Liver (tissue), 9 donors: ENCODE results near the gene TBX6. TPM values are rescaled to one million over a fixed set of nuclear protein-coding genes. Genes with fewer than 3 reads are reported as not detected.

Source experiments
- DNase-seq: peaks from one replicate; pipeline ENCODE4 v3.0.0-alpha.2; 2017; ENCODE audit warnings: low spot score
- H3K27ac ChIP-seq, 2 donors: one replicate each; pipeline ENCODE4 v1.7.0; 2013; ENCODE audit warnings: inconsistent platforms in 2 of 2, low read length in 2 of 2, control low read depth in 1 of 2, low read depth in 1 of 2, mild to moderate bottlenecking in 1 of 2
- H3K27me3 ChIP-seq, 4 donors: one replicate each; pipeline versions ENCODE4 v1.6.1 to v1.7.0; 2013; ENCODE audit warnings: low read length in 3 of 4, inconsistent platforms in 1 of 4, mild to moderate bottlenecking in 1 of 4, moderate library complexity in 1 of 4; ENCODE audit not compliant: control insufficient read depth in 4 of 4, insufficient read depth in 4 of 4
- H3K36me3 ChIP-seq, 4 donors: one replicate each; pipeline versions ENCODE4 v1.6.1 to v1.7.0; 2013; ENCODE audit warnings: low read length in 3 of 4, mild to moderate bottlenecking in 3 of 4, low read depth in 1 of 4, moderate library complexity in 1 of 4; ENCODE audit not compliant: control insufficient read depth in 4 of 4, insufficient read depth in 3 of 4
- H3K4me1 ChIP-seq, 4 donors: one replicate each; pipeline versions ENCODE4 v1.6.1 to v1.7.0; 2013; ENCODE audit warnings: low read length in 3 of 4, mild to moderate bottlenecking in 3 of 4, moderate library complexity in 1 of 4; ENCODE audit not compliant: control insufficient read depth in 4 of 4, insufficient read depth in 4 of 4
- H3K4me3 ChIP-seq, 3 donors: one replicate each; pipeline versions ENCODE4 v1.6.1 to v1.7.0; 2013; ENCODE audit warnings: low read length in 3 of 3, control low read depth in 1 of 3, low read depth in 1 of 3, mild to moderate bottlenecking in 1 of 3
- H3K9ac ChIP-seq, 2 donors: one replicate each; pipeline ENCODE4 v1.7.0; 2013; ENCODE audit warnings: low read length in 2 of 2, mild to moderate bottlenecking in 2 of 2, moderate library complexity in 2 of 2, control low read depth in 1 of 2, low read depth in 1 of 2
- H3K9me3 ChIP-seq, 4 donors: one replicate each; pipeline versions ENCODE4 v1.6.1 to v1.7.0; 2013; ENCODE audit warnings: low read length in 3 of 4; ENCODE audit not compliant: control insufficient read depth in 4 of 4
- ATF3 ChIP-seq: IDR thresholded peaks from 2 replicates; pipeline ENCODE4 v1.6.1; 2016; ENCODE audit warnings: antibody characterized with exemption
- EGR1 ChIP-seq, 2 donors: IDR thresholded peaks; 2 replicates each; pipeline ENCODE4 v1.6.1; 2016 to 2018; ENCODE audit warnings: antibody characterized with exemption in 2 of 2, low read depth in 2 of 2
- FOXA1 ChIP-seq: IDR thresholded peaks from 2 replicates; pipeline ENCODE4 v1.6.1; 2016; ENCODE audit warnings: antibody characterized with exemption
- FOXA2 ChIP-seq: IDR thresholded peaks from 2 replicates; pipeline ENCODE4 v1.6.1; 2016; ENCODE audit warnings: antibody characterized with exemption
- GABPA ChIP-seq, 2 donors: IDR thresholded peaks in 1 of 2; conservative IDR thresholded peaks in 1 of 2; 2 replicates each; pipeline ENCODE4 v1.6.1; 2016; ENCODE audit warnings: antibody characterized with exemption in 2 of 2, mild to moderate bottlenecking in 1 of 2, moderate library complexity in 1 of 2
- HNF4A ChIP-seq, 2 donors: conservative IDR thresholded peaks; 2 replicates each; pipeline ENCODE4 v1.6.1; 2016; ENCODE audit warnings: antibody characterized with exemption in 2 of 2, mild to moderate bottlenecking in 2 of 2
- HNF4G ChIP-seq: IDR thresholded peaks from 2 replicates; pipeline ENCODE4 v1.6.1; 2016; ENCODE audit warnings: antibody characterized with exemption
- JUND ChIP-seq, 2 donors: IDR thresholded peaks; 2 replicates each; pipeline ENCODE4 v1.6.1; 2016; ENCODE audit warnings: antibody characterized with exemption in 2 of 2
- NR2F2 ChIP-seq: IDR thresholded peaks from 2 replicates; pipeline ENCODE4 v1.6.1; 2016; ENCODE audit warnings: antibody characterized with exemption
- RAD21 ChIP-seq, 2 donors: IDR thresholded peaks; 2 replicates each; pipeline ENCODE4 v1.6.1; 2016; ENCODE audit warnings: antibody characterized with exemption in 2 of 2, mild to moderate bottlenecking in 2 of 2
- REST ChIP-seq: IDR thresholded peaks from 2 replicates; pipeline ENCODE4 v1.6.1; 2016; ENCODE audit warnings: antibody characterized with exemption, mild to moderate bottlenecking
- RXRA ChIP-seq, 2 donors: IDR thresholded peaks; 2 replicates each; pipeline ENCODE4 v1.6.1; 2017 to 2018; ENCODE audit warnings: antibody characterized with exemption in 2 of 2, mild to moderate bottlenecking in 1 of 2
- SP1 ChIP-seq: IDR thresholded peaks from 2 replicates; pipeline ENCODE4 v1.6.1; 2018; ENCODE audit warnings: antibody characterized with exemption, mild to moderate bottlenecking
- TAF1 ChIP-seq: conservative IDR thresholded peaks from 2 replicates; pipeline ENCODE4 v1.6.1; 2016; ENCODE audit warnings: antibody characterized with exemption, mild to moderate bottlenecking
- YY1 ChIP-seq: IDR thresholded peaks from 2 replicates; pipeline ENCODE4 v1.6.1; 2016; ENCODE audit warnings: antibody characterized with exemption, mild to moderate bottlenecking
- WGBS: extraction: QIAGEN DNeasy Blood & Tissue Kit; methylation state at CpG from one replicate; pipeline ENCODE4 v1.1.7; 2013; 5-methylcytosine and 5-hydroxymethylcytosine counted together
- polyA plus RNA-seq, 2 donors: library from polyadenylated mRNA; stranded (reverse) in 1 of 2; unstranded in 1 of 2; fragments of 200-250 nt in 1 of 2; fragments of >200 nt in 1 of 2; fragmentation: Nextera tagmentation in 1 of 2; extraction: Ambion mirVana in 1 of 2; gene quantifications; one replicate each; pipeline versions ENCODE4 v1.2.1 to v1.2.3, GENCODE V29; 2013 to 2015
- total RNA-seq, 2 donors: library from RNA; depleted of rRNA; stranded (reverse); fragments of >200 nt; gene quantifications; one replicate each; pipeline ENCODE4 v1.2.3, GENCODE V29; 2014
- TF ChIP-seq, protein P1 (sequence below): IDR thresholded peaks from 2 replicates; pipeline ENCODE4 v1.6.1; 2016; ENCODE audit warnings: antibody characterized with exemption
- TF ChIP-seq, protein P2 (sequence below): IDR thresholded peaks from 2 replicates; pipeline ENCODE4 v1.6.1; 2016; ENCODE audit warnings: antibody characterized with exemption
- TF ChIP-seq, protein P3 (sequence below): fragments of 150-350 bp; IDR thresholded peaks from 2 replicates; pipeline ENCODE4 v1.5.1; 2017; ENCODE audit warnings: improper control_type of control experiment, low read depth, low read length; ENCODE audit not compliant: missing input control
- donor health status: healthy.
- donor health status: healthy.
- donor health status: healthy.
- donor health status: healthy.
- donor health status: healthy.

The TBX6 gene
- total and polyA plus RNA-seq, 4 donors, result 0.09 to 0.26 (median 0.18) TPM

DNA sequence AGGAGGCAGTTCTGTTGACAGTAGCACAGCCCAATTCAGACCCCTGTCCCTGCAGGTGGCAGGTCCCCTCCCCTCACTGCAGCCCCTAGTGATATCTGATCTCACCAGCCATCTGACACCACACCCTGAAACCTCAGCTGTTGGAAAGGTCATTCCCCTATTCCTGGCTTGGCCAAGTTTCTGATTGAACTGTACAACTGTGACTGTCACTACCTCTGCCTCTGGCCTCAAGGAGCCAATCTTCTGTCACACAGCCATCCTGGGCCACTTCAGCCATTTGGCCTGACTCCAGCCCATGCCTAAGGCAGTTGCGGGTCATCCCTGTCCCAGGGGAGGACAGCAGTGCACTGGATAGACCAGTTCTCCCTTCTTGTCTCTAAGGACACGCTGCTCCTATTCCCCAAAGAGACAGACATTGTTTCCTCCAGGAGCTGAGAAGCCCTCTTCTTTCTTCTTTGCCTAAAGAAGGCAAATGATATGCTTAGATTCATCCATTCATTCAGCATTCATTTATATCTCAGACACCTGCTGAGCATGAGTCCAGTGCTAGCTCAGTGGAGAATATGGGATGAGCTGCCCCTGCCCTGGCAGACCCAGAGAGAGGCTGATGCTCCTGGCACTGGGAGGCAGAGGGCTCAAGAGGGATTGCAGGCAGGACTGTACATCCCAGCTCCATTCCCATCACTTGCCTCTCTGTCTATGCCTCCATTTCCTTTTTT is 30.7 kb downstream of the TBX6 start:
- H3K4me1 ChIP-seq, result peaks cover 0 to 8% (median 3%) of the 10 kb centered on the region in 4 donors
- WGBS, result 89% methylated on average over 2 of the region's 2 CpGs
- H3K9me3 ChIP-seq, result no peaks in the 10 kb centered on the region
- no peak for TF ChIP-seq RAD21 (IDR thresholded peaks at IDR 0.05)
- TF ChIP-seq HNF4A (conservative IDR thresholded peaks at IDR 0.05), result no peak
- no peak for TF ChIP-seq YY1
- TF ChIP-seq HNF4G, result no peak
- TF ChIP-seq, protein P1, sequence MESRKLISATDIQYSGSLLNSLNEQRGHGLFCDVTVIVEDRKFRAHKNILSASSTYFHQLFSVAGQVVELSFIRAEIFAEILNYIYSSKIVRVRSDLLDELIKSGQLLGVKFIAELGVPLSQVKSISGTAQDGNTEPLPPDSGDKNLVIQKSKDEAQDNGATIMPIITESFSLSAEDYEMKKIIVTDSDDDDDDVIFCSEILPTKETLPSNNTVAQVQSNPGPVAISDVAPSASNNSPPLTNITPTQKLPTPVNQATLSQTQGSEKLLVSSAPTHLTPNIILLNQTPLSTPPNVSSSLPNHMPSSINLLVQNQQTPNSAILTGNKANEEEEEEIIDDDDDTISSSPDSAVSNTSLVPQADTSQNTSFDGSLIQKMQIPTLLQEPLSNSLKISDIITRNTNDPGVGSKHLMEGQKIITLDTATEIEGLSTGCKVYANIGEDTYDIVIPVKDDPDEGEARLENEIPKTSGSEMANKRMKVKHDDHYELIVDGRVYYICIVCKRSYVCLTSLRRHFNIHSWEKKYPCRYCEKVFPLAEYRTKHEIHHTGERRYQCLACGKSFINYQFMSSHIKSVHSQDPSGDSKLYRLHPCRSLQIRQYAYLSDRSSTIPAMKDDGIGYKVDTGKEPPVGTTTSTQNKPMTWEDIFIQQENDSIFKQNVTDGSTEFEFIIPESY, result no peak
- no peak for TF ChIP-seq GABPA (IDR thresholded peaks at IDR 0.05 in 1 of 2, conservative IDR thresholded peaks at IDR 0.05 in 1 of 2)
- no peak for TF ChIP-seq JUND (IDR thresholded peaks at IDR 0.05)
- TF ChIP-seq, protein P2, sequence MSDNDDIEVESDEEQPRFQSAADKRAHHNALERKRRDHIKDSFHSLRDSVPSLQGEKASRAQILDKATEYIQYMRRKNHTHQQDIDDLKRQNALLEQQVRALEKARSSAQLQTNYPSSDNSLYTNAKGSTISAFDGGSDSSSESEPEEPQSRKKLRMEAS, result no peak
- no peaks in the 10 kb centered on the region for H3K27me3 ChIP-seq
- H3K9ac ChIP-seq, result no peak overlapping the region
- H3K27ac ChIP-seq, result no peak overlapping the region
- no peak for DNase-seq
- no peak overlapping the region for H3K4me3 ChIP-seq
- H3K36me3 ChIP-seq, result no peaks in the 10 kb centered on the region

DNA sequence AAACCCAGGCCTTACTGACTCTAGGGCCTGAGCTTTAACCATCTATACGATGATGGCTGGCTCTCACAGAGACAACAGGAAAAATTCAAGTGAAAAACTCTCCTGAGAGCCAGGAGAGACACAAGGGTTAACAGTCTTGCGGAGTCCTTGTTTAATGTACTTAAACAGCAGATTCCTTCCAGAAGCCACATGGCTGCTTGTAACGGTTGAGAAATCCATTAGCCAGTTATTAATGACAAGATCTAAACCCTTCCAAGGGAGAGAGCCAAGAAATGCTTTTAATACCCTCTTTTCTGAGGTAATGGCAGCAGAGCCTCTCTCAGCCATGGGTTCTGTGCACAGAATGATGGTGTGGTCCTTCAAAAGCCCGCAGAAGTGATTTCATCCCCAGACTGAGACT is 31.4 kb downstream of the TBX6 start:
- Histone ChIP-seq H3K9ac (no peak overlapping the region), H3K4me3 (no peak overlapping the region), H3K36me3 (no peaks in the 10 kb centered on the region), H3K4me1 (peaks cover 0 to 8% (median 3%) of the 10 kb centered on the region in 4 donors), H3K27me3 (no peaks in the 10 kb centered on the region), H3K27ac (no peak overlapping the region), H3K9me3 (no peaks in the 10 kb centered on the region)
- DNase-seq, result no peak
- TF ChIP-seq GABPA (IDR thresholded peaks at IDR 0.05 in 1 of 2, conservative IDR thresholded peaks at IDR 0.05 in 1 of 2), result no peak
- TF ChIP-seq HNF4A (conservative IDR thresholded peaks at IDR 0.05), result no peak
- TF ChIP-seq ATF3, result no peak
- TF ChIP-seq YY1, result no peak
- no peak for TF ChIP-seq RXRA (IDR thresholded peaks at IDR 0.05)
- no peak for TF ChIP-seq JUND (IDR thresholded peaks at IDR 0.05)
- no peak for TF ChIP-seq FOXA2
- TF ChIP-seq, protein P3, sequence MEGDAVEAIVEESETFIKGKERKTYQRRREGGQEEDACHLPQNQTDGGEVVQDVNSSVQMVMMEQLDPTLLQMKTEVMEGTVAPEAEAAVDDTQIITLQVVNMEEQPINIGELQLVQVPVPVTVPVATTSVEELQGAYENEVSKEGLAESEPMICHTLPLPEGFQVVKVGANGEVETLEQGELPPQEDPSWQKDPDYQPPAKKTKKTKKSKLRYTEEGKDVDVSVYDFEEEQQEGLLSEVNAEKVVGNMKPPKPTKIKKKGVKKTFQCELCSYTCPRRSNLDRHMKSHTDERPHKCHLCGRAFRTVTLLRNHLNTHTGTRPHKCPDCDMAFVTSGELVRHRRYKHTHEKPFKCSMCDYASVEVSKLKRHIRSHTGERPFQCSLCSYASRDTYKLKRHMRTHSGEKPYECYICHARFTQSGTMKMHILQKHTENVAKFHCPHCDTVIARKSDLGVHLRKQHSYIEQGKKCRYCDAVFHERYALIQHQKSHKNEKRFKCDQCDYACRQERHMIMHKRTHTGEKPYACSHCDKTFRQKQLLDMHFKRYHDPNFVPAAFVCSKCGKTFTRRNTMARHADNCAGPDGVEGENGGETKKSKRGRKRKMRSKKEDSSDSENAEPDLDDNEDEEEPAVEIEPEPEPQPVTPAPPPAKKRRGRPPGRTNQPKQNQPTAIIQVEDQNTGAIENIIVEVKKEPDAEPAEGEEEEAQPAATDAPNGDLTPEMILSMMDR, result no peak
- TF ChIP-seq TAF1, result no peak
- TF ChIP-seq SP1, result no peak
- no peak for TF ChIP-seq RAD21 (IDR thresholded peaks at IDR 0.05)
- TF ChIP-seq HNF4G, result no peak
- TF ChIP-seq, protein P2, result no peak
- no peak for TF ChIP-seq REST
- no peak for TF ChIP-seq FOXA1
- TF ChIP-seq, protein P1, result no peak
- no peak for TF ChIP-seq NR2F2
- no peak for TF ChIP-seq EGR1 (IDR thresholded peaks at IDR 0.05; ENCODE audit: low read depth in 2 of 2)
- 92% methylated on average over 4 of the region's 4 CpGs for WGBS
